Neural cell (in vitro differentiated cells): ENCODE results near the gene GALNT11. TPM values are rescaled to one million over a fixed set of nuclear protein-coding genes. Genes with fewer than 3 reads are reported as not detected.
"Not testable (repeated sequence)": the region's sequence is repeated elsewhere in the genome, so short reads cannot be mapped to it uniquely, and the experiment has no call there.

Experiments used
- H2AFZ ChIP-seq: fragments of 200-600, 300-800 bp; sonication (generic), shearing (Covaris generic); 2 replicates; pipeline ENCODE4 v1.6.0; 2014; ENCODE audit warnings: low read depth, mild to moderate bottlenecking, antibody characterized with exemption, low read length, moderate library complexity
- H3F3A ChIP-seq: fragments of 200-600 bp; shearing (Covaris generic); 2 replicates; pipeline ENCODE4 v1.6.1; 2016; ENCODE audit warnings: mild to moderate bottlenecking, moderate library complexity, mixed read lengths, antibody characterized with exemption, low read length; ENCODE audit not compliant: insufficient read depth, poor library complexity, severe bottlenecking
- H3K27ac ChIP-seq: fragments of 200-600, 300-800 bp; sonication (generic), shearing (Covaris generic); 2 replicates; pipeline ENCODE4 v1.5.1; 2014; ENCODE audit warnings: mild to moderate bottlenecking, low read length, moderate library complexity
- H3K27me3 ChIP-seq: fragments of 300-800, 200-600 bp; sonication (generic), shearing (Covaris generic); 2 replicates; pipeline ENCODE4 v1.6.0; 2014; ENCODE audit warnings: mild to moderate bottlenecking, low read depth, low read length, moderate library complexity; ENCODE audit not compliant: insufficient read depth
- H3K36me3 ChIP-seq: fragments of 300-800, 200-600 bp; sonication (generic), shearing (Covaris generic); 2 replicates; pipeline ENCODE4 v1.5.1; 2014; ENCODE audit warnings: mild to moderate bottlenecking, antibody characterized with exemption, low read length, moderate library complexity; ENCODE audit not compliant: insufficient read depth
- H3K4me2 ChIP-seq: fragments of 300-800, 200-600 bp; sonication (generic), shearing (Covaris generic); 2 replicates; pipeline ENCODE4 v1.6.0; 2014; ENCODE audit warnings: mild to moderate bottlenecking, low read length
- H3K4me3 ChIP-seq: fragments of 300-800, 200-600 bp; sonication (generic), shearing (Covaris generic); 2 replicates; pipeline ENCODE4 v1.5.1; 2014; ENCODE audit warnings: mild to moderate bottlenecking, low read length, moderate library complexity
- H3K79me2 ChIP-seq: fragments of 200-600 bp; shearing (Covaris generic); replicated peaks from 2 replicates; pipeline ENCODE4 v1.6.0; 2014; ENCODE audit warnings: mild to moderate bottlenecking, low read length, moderate library complexity; ENCODE audit not compliant: insufficient read depth
- H3K9ac ChIP-seq: fragments of 300-800, 200-600 bp; sonication (generic), shearing (Covaris generic); 2 replicates; pipeline ENCODE4 v1.6.1; 2016; ENCODE audit warnings: mild to moderate bottlenecking, low read length, mixed read lengths
- H3K9me2 ChIP-seq: fragments of 200-600 bp; shearing (Covaris generic); 2 replicates; pipeline ENCODE4 v1.6.1; 2016; ENCODE audit warnings: mild to moderate bottlenecking, low read length, mixed read lengths; ENCODE audit not compliant: insufficient read depth
- H3K9me3 ChIP-seq: fragments of 200-600, 300-800 bp; sonication (generic), shearing (Covaris generic); 2 replicates; pipeline ENCODE4 v1.6.1; 2016; ENCODE audit warnings: mild to moderate bottlenecking, mixed run types, low read length, moderate library complexity, mixed read lengths
- H4K20me1 ChIP-seq: fragments of 200-600 bp; shearing (Covaris generic); 2 replicates; pipeline ENCODE4 v1.6.1; 2016; ENCODE audit warnings: mild to moderate bottlenecking, mixed run types; ENCODE audit not compliant: insufficient read depth
- CTCF ChIP-seq: fragments of 450-650 bp; IDR thresholded peaks from 2 replicates; pipeline ENCODE4 v1.5.1; 2014; ENCODE audit warnings: antibody characterized with exemption, mild to moderate bottlenecking, moderate library complexity; ENCODE audit not compliant: poor library complexity, severe bottlenecking
- EP300 ChIP-seq: fragments of 450-650 bp; conservative IDR thresholded peaks from 2 replicates; pipeline ENCODE4 v1.6.1; 2014; ENCODE audit warnings: antibody characterized with exemption, mild to moderate bottlenecking, moderate library complexity; ENCODE audit not compliant: poor library complexity, severe bottlenecking
- EZH2 ChIP-seq: fragments of 200-600, 300-800 bp; shearing (Covaris generic), sonication (generic); IDR thresholded peaks from 2 replicates; pipeline ENCODE4 v1.6.1; 2014; ENCODE audit warnings: antibody characterized with exemption, low read length, borderline replicate concordance, mild to moderate bottlenecking; ENCODE audit not compliant: insufficient read depth, poor library complexity, severe bottlenecking
- MXI1 ChIP-seq: fragments of 450-650 bp; conservative IDR thresholded peaks from 2 replicates; pipeline ENCODE4 v1.6.1; 2014; ENCODE audit warnings: antibody characterized with exemption, mild to moderate bottlenecking; ENCODE audit not compliant: poor library complexity, severe bottlenecking
- RAD21 ChIP-seq: fragments of 450-650 bp; conservative IDR thresholded peaks from 2 replicates; pipeline ENCODE4 v1.6.1; 2014; ENCODE audit warnings: antibody characterized with exemption, mild to moderate bottlenecking, moderate library complexity
- polyA plus RNA-seq: library from polyadenylated mRNA; depleted of rRNA; stranded (reverse); fragments of >200 nt; gene quantifications from 2 replicates; pipeline ENCODE4 v1.2.3, GENCODE V29; 2014
- TF ChIP-seq, protein P1 (sequence below): IDR thresholded peaks from 2 replicates; pipeline ENCODE4 v1.6.1; 2012; ENCODE audit warnings: borderline replicate concordance

The GALNT11 gene
- polyA plus RNA-seq, 1 donor from 2014 or later, result 118 TPM

DNA sequence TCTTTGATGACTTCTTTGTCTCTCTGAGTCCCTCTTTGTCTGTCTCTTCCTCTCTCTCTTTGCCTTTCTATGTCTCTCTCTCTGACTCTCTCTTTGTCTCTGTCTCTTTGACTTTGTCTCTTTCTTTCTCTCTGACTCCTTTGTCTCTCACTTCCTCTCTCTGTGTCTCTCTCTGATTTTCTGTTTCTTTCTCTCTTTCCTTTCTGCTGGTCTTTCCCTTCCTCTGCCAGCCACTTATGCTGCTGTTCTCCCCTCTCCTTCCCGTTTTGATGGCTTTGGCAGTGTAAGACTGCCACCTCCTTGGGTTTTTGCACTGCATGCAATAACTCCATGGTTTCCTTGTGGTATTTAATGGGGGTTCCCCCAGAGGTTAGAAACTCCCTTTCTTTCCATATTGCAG lies 5.2 kb downstream of the GALNT11 start:
- not testable (repeated sequence) for H4K20me1 ChIP-seq, H3K9me3 ChIP-seq, H3K79me2 ChIP-seq, H3F3A ChIP-seq, H3K4me2 ChIP-seq, H3K27me3 ChIP-seq, H3K27ac ChIP-seq, H3K4me3 ChIP-seq, H3K9ac ChIP-seq, H3K9me2 ChIP-seq, H2AFZ ChIP-seq, H3K36me3 ChIP-seq

DNA sequence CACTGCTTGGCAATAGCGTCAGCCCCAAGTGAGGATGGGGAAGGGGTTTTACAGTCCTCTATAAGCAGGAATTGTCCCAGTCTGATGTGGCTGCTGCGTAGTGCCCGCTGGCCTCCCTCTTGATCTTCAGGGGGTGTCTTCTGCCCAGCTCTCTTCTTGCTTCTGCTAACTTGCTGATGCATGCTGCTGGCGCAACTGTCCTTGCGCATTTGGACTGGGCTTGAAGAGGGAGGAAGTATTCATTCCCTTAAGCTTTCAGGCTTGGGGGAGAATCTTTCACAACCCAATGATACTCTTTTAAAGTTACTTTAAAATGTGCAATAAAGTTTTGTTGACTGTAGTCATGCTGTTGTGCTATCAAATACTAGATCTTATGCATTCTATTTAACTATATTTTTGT lies 10.3 kb downstream of the GALNT11 start:
- Histone ChIP-seq H3F3A (no peaks in the 10 kb centered on the region), H3K9me2 (no peaks in the 10 kb centered on the region), H3K36me3 (no peaks in the 10 kb centered on the region), H3K79me2 (peaks cover 6% of the 10 kb centered on the region), H4K20me1 (no peaks in the 10 kb centered on the region), H3K9me3 (peaks cover 4% of the 10 kb centered on the region), H3K9ac (no peak overlapping the region), H2AFZ (no peak overlapping the region), H3K27ac (no peak overlapping the region), H3K4me3 (no peak overlapping the region), H3K27me3 (no peaks in the 10 kb centered on the region), H3K4me2 (no peak overlapping the region)
- TF ChIP-seq EP300 (no peak), RAD21 (no peak), CTCF (no peak), EZH2 (no peak), MXI1 (no peak)
- TF ChIP-seq, protein P1, sequence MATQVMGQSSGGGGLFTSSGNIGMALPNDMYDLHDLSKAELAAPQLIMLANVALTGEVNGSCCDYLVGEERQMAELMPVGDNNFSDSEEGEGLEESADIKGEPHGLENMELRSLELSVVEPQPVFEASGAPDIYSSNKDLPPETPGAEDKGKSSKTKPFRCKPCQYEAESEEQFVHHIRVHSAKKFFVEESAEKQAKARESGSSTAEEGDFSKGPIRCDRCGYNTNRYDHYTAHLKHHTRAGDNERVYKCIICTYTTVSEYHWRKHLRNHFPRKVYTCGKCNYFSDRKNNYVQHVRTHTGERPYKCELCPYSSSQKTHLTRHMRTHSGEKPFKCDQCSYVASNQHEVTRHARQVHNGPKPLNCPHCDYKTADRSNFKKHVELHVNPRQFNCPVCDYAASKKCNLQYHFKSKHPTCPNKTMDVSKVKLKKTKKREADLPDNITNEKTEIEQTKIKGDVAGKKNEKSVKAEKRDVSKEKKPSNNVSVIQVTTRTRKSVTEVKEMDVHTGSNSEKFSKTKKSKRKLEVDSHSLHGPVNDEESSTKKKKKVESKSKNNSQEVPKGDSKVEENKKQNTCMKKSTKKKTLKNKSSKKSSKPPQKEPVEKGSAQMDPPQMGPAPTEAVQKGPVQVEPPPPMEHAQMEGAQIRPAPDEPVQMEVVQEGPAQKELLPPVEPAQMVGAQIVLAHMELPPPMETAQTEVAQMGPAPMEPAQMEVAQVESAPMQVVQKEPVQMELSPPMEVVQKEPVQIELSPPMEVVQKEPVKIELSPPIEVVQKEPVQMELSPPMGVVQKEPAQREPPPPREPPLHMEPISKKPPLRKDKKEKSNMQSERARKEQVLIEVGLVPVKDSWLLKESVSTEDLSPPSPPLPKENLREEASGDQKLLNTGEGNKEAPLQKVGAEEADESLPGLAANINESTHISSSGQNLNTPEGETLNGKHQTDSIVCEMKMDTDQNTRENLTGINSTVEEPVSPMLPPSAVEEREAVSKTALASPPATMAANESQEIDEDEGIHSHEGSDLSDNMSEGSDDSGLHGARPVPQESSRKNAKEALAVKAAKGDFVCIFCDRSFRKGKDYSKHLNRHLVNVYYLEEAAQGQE, result no peak

DNA sequence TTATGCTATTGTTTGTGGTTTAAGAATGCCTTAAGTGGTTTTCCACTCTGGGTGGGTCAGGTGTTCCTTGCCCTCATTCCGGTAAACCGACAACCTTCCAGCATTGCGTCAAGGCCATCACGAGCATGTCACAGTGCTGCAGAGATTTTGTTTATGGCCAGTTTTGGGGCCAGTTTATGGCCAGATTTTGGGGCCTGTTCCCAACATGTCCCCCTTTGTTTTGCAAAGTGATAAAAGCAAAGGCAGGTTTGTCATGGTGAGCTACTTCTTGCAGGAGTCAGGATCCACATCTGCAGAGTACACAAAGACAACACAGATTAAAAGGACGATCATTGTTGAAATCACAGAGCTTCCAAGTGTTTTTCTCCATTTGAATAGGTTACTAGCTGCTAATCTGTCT lies 12.9 kb downstream of the GALNT11 start:
- H3K27me3 ChIP-seq, H3K9me2 ChIP-seq, H3K9me3 ChIP-seq, H3K36me3 ChIP-seq, H4K20me1 ChIP-seq, H3K9ac ChIP-seq, H3K4me3 ChIP-seq, H3K4me2 ChIP-seq, H3F3A ChIP-seq, H2AFZ ChIP-seq, H3K79me2 ChIP-seq, H3K27ac ChIP-seq: not testable (repeated sequence)

DNA sequence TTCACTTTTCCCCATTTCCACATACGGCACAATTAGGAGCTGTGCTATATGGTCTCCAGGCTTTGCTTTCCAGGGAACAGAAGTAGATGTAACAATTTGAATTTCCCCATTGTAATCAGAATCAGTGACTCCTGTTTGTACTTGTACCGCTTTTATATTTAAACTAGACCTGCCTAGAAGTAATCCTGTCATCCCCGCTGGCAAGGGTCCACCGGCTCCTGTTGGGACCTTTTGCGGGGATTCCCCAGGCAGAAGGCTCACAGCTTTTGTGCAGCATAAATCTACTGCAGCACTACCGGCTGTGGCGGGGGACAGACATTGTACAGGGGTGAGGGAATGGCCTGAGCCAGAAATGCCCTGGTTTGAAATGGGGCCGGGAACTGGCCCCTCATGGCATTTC lies 17.6 kb downstream of the GALNT11 start:
- not testable (repeated sequence) for H3K36me3 ChIP-seq, H3K9me2 ChIP-seq, H3K4me3 ChIP-seq, H4K20me1 ChIP-seq, H2AFZ ChIP-seq, H3K27me3 ChIP-seq, H3F3A ChIP-seq, H3K9ac ChIP-seq, H3K27ac ChIP-seq, H3K4me2 ChIP-seq
- Histone ChIP-seq H3K9me3 (peaks cover 10% of the 10 kb centered on the region), H3K79me2 (peaks cover 15% of the 10 kb centered on the region)

DNA sequence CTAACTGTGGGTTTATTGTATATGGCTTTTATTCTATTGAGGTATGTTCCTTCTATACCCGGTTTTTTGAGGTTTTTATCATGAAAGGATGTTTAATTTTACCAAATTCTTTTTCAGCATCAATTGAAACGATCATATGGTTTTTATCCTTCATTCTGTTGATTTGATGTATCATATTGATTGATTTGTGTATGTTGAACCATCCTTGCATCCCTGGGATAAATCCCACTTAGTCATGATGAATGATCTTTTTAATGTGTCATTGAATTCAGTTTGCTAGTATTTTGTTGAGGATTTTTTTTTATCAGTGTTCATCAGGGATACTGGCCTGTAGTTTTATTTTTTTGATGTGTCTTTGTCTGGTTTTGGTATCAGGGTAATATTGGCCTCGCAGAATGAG lies 19.4 kb downstream of the GALNT11 start:
- not testable (repeated sequence) for H3K4me2 ChIP-seq, H3K4me3 ChIP-seq, H3F3A ChIP-seq, H3K27me3 ChIP-seq, H4K20me1 ChIP-seq, H2AFZ ChIP-seq, H3K9me2 ChIP-seq, H3K27ac ChIP-seq, H3K9ac ChIP-seq, H3K36me3 ChIP-seq
- Histone ChIP-seq H3K79me2 (peaks cover 17% of the 10 kb centered on the region), H3K9me3 (peaks cover 14% of the 10 kb centered on the region)
